Upper lobe of left lung (tissue), 4 donors: ENCODE results near the gene FBLN5.

Experiments
- CTCF ChIP-seq, 6 experiments: fragments of 450-650 bp in 4 of 6; fragments of 200-600 bp in 2 of 6; sonication (generic) in 2 of 6; IDR thresholded peaks; one replicate each; pipeline ENCODE4 v1.5.1; 2016 to 2019; ENCODE audit warnings: antibody characterized with exemption in 6 of 6
- EP300 ChIP-seq, 4 donors: sonication (generic); formaldehyde crosslinking; IDR thresholded peaks; one replicate each; pipeline ENCODE4 v1.5.1; 2017; ENCODE audit warnings: antibody characterized with exemption in 4 of 4, control low read depth in 2 of 4
- POLR2A ChIP-seq, 4 donors: fragments of 450-650 bp; IDR thresholded peaks; one replicate each; pipeline ENCODE4 v1.5.1; 2016 to 2017; ENCODE audit warnings: antibody characterized with exemption in 4 of 4, mild to moderate bottlenecking in 2 of 4

DNA sequence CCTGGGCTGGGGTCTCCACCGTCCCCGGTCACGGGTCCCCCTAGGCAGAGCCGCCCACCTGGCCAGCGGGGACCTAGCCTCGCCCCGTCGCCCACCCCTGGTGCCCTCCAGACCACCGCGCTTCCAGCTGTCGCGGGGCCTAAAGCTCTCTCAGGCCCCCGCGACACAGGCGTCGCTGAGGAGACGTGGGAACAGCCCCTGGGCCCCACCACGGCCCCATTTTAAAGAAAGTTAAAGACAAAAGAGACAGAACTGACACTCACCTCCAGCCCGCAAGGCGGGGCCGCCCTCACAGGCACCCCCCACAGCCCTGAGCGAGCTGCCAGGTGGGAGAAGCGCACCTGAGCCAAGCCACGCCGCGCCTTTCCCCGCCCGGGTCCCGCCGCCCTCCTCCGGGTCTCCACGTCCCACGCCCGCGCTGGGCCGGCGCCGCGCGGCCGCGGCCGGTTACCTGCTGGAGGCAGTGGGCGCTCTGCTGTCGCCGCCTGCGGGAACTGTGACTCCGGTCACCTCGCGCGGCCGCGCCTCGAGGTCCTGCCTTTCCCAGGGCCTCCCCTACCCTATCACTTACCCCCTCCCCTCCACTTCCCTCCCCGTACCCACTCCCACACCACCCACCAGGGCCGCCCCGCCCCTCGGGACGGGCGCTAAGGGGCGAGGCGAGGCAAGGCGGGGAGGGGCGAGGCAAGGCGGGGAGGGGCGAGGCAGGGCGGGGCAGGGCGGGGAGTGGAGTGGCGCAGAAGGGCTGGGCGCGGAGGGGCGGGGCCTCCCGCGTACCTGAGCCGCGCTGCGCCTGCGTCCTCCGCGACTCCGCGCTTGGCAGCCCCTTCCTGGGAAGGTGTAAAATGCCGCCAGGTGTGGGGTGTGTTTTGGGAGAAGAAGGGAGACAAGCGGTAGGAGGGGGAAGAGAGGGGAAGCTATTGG lies 111.3 kb downstream of the FBLN5 start:
- TF ChIP-seq CTCF (IDR thresholded peaks at IDR 0.05) = no peak
- TF ChIP-seq EP300 (IDR thresholded peaks at IDR 0.05) = no peak
- peak in 2 of 4 donors; percentile 68 to 89 for TF ChIP-seq POLR2A (IDR thresholded peaks at IDR 0.05)
